Loucy (cell line): ENCODE data around the gene MAML3.
A peak's percentile ranks its signal among the peaks of the same experiment; 100 is the strongest.

Source experiments
- H2AFZ ChIP-seq: fragments of 200-600 bp; sonication (generic); 2 replicates; pipeline ENCODE4 v1.6.0; 2016; ENCODE audit warnings: antibody characterized with exemption, mild to moderate bottlenecking, low read length, moderate library complexity
- H3F3A ChIP-seq: fragments of 200-600 bp; 2 replicates; pipeline ENCODE4 v1.6.0; 2016; ENCODE audit warnings: antibody characterized with exemption, low read depth, mild to moderate bottlenecking
- H3K27me3 ChIP-seq: fragments of 200-600 bp; sonication (generic); 2 replicates; pipeline ENCODE4 v1.6.1; 2014; ENCODE audit warnings: low read length, mild to moderate bottlenecking; ENCODE audit not compliant: insufficient read depth, poor library complexity, severe bottlenecking
- H3K36me3 ChIP-seq: fragments of 200-600 bp; sonication (generic); 2 replicates; pipeline ENCODE4 v1.6.1; 2016; ENCODE audit warnings: low read length; ENCODE audit not compliant: insufficient read depth
- H3K4me1 ChIP-seq: fragments of 200-600 bp; sonication (generic); 2 replicates; pipeline ENCODE4 v1.5.1; 2014; ENCODE audit warnings: low read length, mild to moderate bottlenecking; ENCODE audit not compliant: insufficient read depth, poor library complexity, severe bottlenecking
- H3K4me2 ChIP-seq: fragments of 200-600 bp; sonication (generic); 2 replicates; pipeline ENCODE4 v1.6.0; 2014; ENCODE audit warnings: antibody characterized with exemption, low read length, low read depth, mild to moderate bottlenecking; ENCODE audit not compliant: poor library complexity, severe bottlenecking
- H3K4me3 ChIP-seq: fragments of 200-600 bp; sonication (generic); 2 replicates; pipeline ENCODE4 v1.5.1; 2014; ENCODE audit warnings: low read length, mild to moderate bottlenecking, mixed read lengths; ENCODE audit not compliant: poor library complexity, severe bottlenecking
- H3K79me2 ChIP-seq: fragments of 200-600 bp; sonication (generic); 2 replicates; pipeline ENCODE4 v1.6.1; 2014; ENCODE audit warnings: low read length; ENCODE audit not compliant: insufficient read depth
- H3K9ac ChIP-seq: fragments of 200-600 bp; sonication (generic); 2 replicates; pipeline ENCODE4 v1.6.0; 2014; ENCODE audit warnings: mild to moderate bottlenecking, low read depth, low read length, moderate library complexity; ENCODE audit not compliant: poor library complexity, severe bottlenecking
- H3K9me2 ChIP-seq: fragments of 200-600 bp; sonication (generic); replicated peaks from 2 replicates; pipeline ENCODE4 v1.6.1; 2016; ENCODE audit warnings: low read depth, low read length, mixed read lengths
- H3K9me3 ChIP-seq: fragments of 200-600 bp; sonication (generic); 2 replicates; pipeline ENCODE4 v1.6.1; 2014; ENCODE audit warnings: mild to moderate bottlenecking, antibody characterized with exemption, low read length, low read depth; ENCODE audit not compliant: insufficient read depth
- H4K20me1 ChIP-seq: fragments of 200-600 bp; sonication (generic); 2 replicates; pipeline ENCODE4 v1.6.0; 2014; ENCODE audit warnings: antibody characterized with exemption, low read length, mild to moderate bottlenecking; ENCODE audit not compliant: insufficient read depth, poor library complexity, severe bottlenecking
- CTCF ChIP-seq: fragments of 200-600 bp; sonication (generic); conservative IDR thresholded peaks from 2 replicates; pipeline ENCODE4 v1.5.1; 2014; ENCODE audit warnings: mild to moderate bottlenecking, antibody characterized with exemption, low read length
- EZH2phosphoT487 ChIP-seq: fragments of 200-600 bp; IDR thresholded peaks from 2 replicates; pipeline ENCODE4 v1.6.1; 2018; ENCODE audit warnings: antibody characterized with exemption, mild to moderate bottlenecking, moderate library complexity, borderline replicate concordance

MAML3 gene

GRCh38 chr4:140123666-140124377, 30.2 kb downstream of the MAML3 start:
- H3K79me2 ChIP-seq: peaks cover 86% of the 10 kb centered on the region
- no peak overlapping the region for H3K4me3 ChIP-seq
- H3K9me2 ChIP-seq: no peaks in the 10 kb centered on the region
- H2AFZ ChIP-seq: no peak overlapping the region
- no peaks in the 10 kb centered on the region for H3K27me3 ChIP-seq
- H3K9me3 ChIP-seq: no peaks in the 10 kb centered on the region
- no peak overlapping the region for H3K9ac ChIP-seq
- no peak for TF ChIP-seq EZH2phosphoT487
- TF ChIP-seq CTCF: no peak
- H3K4me1 ChIP-seq: peaks cover 17% of the 10 kb centered on the region
- H3F3A ChIP-seq: no peaks in the 10 kb centered on the region
- H3K4me2 ChIP-seq: no peak overlapping the region
- H3K36me3 ChIP-seq: peaks cover 4% of the 10 kb centered on the region; the same call in 1 of the 2 replicates
- no peaks in the 10 kb centered on the region for H4K20me1 ChIP-seq

GRCh38 chr4:140122891-140123290, 31.1 kb downstream of the MAML3 start:
- Histone ChIP-seq H3F3A (no peaks in the 10 kb centered on the region), H3K4me1 (peaks cover 23% of the 10 kb centered on the region), H4K20me1 (no peaks in the 10 kb centered on the region), H3K36me3 (no peaks in the 10 kb centered on the region), H3K79me2 (peaks cover 86% of the 10 kb centered on the region), H3K4me2 (peak overlapping the region; percentile 3), H3K9me2 (no peaks in the 10 kb centered on the region), H3K4me3 (no peak overlapping the region), H3K9ac (no peak overlapping the region), H3K27me3 (no peaks in the 10 kb centered on the region), H2AFZ (no peak overlapping the region), H3K9me3 (no peaks in the 10 kb centered on the region)
- TF ChIP-seq CTCF (no peak), EZH2phosphoT487 (no peak)

GRCh38 chr4:140121646-140122045, 32.3 kb downstream of the MAML3 start:
- H2AFZ ChIP-seq: no peak overlapping the region
- no peaks in the 10 kb centered on the region for H3K9me2 ChIP-seq
- H3K79me2 ChIP-seq: peaks cover 75% of the 10 kb centered on the region
- no peaks in the 10 kb centered on the region for H3K27me3 ChIP-seq
- H3K9ac ChIP-seq: no peak overlapping the region
- H3K4me2 ChIP-seq: no peak overlapping the region
- H3K9me3 ChIP-seq: no peaks in the 10 kb centered on the region
- no peak overlapping the region for H3K4me3 ChIP-seq
- TF ChIP-seq CTCF (no peak), EZH2phosphoT487 (no peak)
- H3K36me3 ChIP-seq: no peaks in the 10 kb centered on the region
- H4K20me1 ChIP-seq: no peaks in the 10 kb centered on the region
- peaks cover 34% of the 10 kb centered on the region for H3K4me1 ChIP-seq
- H3F3A ChIP-seq: no peaks in the 10 kb centered on the region; the same call in 1 of the 2 replicates
